NCI-H1417 treated with DMSO at 0.1 percent for 48 hours (cell line): ENCODE measurements around the gene NPS.

ENCODE experiments used
- DNase-seq: peaks from one replicate; lab custom pipeline; 2025; lab: John Stamatoyannopoulos, UW

The NPS gene

GRCh38 chr10:127549009-127549408, at the start of gene NPS:
NPS (plus strand) TSS chr10:127549309; CDS start chr10:127549369, 60 bp downstream.
- no peak for DNase-seq

DNA sequence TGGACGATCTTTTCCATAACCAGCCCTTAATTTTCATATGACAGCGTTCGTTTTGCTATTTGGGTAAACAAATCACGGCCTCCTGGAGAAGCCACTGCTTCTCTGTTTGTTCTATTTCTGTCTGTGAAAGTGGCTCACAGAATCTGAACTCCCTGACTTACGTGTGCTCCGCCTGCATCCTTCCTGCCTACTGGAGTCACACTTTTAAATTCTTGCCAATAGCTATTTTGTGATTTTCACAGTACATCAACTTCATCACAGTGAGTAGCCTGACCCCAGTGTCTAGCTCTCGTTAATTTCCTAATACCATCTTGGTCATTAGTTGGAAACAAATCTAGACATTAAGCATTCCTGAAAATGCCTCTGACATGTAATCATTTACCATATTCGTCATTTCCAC, 49.0 kb upstream of the NPS start:
- no peak for DNase-seq

DNA sequence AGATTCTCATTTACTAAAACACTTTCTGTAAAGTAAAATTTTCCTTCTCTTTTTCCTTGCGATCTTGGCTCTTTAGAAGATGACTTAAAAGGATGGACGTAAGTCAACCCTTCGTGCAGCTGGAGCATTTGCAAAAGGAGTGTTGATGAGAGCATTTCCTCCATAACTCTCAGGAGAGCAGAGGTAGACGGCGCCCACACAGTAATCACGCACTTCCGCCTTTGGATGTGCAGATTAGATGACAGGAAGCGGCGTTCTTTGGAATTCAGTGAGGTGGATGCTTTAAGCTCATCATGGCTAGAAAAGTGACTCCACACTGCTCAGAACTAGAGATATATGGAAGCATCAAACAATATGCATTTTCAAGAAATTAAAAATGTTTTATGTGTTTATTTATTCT, 43.0 kb upstream of the NPS start:
- DNase-seq: no peak

GRCh38 chr10:127522298-127522697, 26.8 kb upstream of the NPS start:
- DNase-seq: no peak

- no peak for DNase-seq
These were observed 25.6 kb upstream of the NPS start for GRCh38 chr10:127523476-127523875.

DNA sequence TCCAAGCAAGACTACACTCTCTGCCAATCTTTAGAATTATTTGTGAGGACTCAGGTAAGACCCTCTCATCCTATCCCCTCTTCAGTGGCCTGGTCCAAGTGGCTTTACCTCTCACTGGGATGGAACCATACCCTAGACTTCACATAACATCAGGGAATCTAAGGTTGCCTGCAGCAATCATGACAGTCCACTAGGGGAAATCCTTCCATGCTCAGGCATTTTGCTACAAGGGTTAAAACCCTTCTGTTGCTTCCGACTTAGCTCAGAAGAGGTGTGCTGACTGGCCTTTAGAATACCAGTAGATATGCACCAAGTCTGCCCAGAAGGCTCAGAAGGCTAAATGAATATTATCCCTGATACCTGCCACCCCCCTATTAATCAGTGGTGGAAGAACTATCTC, 24.9 kb upstream of the NPS start:
- DNase-seq: no peak

DNA sequence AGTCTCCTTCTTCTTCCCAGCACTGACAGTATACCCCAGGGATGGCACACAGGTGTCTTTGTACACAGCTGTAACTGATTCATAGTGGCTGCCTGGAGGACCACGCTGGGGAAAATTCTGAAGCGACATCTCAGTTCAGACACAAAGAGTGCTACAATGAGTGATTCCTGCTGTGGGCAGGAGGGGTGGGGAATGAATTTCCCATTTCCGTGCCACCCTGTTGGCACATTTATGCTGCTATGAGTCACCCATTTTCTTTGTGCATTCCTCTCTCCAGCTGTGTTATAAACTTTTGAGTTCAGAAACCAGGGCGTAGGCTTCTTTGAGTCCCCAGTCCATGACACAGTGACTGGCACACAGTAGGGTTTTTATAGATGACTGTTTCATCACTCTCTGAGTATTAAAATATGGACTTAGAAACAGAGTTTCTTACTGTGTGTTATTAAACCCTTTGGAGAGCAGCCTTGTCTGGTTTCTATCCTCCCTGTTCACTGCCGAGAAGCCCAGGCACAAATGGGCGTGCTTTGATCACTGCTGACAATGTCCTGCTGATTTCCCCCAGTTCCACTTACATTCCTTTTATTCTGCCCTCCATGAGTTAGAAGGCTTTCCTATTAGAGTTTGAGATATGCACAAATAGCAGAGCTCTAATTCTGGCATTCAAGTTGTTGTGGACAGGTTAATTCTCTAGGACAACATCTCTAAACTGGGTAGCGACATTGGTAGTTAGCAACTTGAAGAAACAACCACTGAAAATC, 24.0 kb upstream of the NPS start:
- no peak for DNase-seq

GRCh38 chr10:127525686-127526085, 23.4 kb upstream of the NPS start:
- DNase-seq: no peak

GRCh38 chr10:127526161-127526560, 22.9 kb upstream of the NPS start:
- no peak for DNase-seq

DNA sequence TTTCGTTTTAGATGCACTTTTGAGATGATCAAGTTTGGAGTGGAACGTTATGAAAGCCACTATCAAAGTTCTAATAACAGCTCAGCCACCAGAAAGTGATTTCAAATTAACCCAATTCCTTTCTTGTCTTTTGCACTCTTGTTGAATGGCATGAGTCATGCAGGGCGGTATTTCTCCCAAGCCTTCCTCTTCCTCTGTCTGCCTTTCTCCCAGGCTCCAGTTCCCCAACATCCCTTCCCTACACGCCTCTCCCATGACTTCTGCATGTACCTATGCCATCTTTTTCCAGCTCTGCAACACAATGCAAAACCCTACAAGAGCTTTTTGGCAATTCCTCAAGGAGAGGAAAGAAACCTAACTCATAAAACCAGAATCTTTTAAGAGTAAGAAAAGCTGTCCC, 21.8 kb upstream of the NPS start:
- no peak for DNase-seq

- DNase-seq: no peak
These were observed 21.2 kb upstream of the NPS start for GRCh38 chr10:127527891-127528290.

- no peak for DNase-seq
These were observed 16.9 kb upstream of the NPS start for GRCh38 chr10:127532193-127532592.

DNA sequence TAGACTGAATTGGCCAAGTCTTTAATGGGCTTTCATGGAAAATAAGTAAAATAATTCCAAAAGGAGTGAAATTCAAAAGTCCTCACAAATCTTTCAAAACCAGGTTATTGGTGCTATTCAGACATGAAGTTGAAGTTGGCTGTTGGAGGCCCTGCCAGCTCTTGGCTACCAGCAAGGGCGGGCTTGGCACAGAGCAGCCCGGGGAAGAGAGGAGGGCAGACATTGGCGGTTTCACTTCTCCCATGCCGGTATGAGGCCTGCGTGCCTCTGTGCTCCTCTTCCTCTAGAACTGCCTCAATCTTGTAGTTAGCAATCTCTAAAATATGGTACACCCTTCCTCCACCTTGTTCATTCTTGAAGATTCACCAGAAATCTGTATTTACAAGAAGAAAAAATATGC, 16.4 kb upstream of the NPS start:
- no peak for DNase-seq

GRCh38 chr10:127534074-127534473, 15.0 kb upstream of the NPS start:
- no peak for DNase-seq

DNA sequence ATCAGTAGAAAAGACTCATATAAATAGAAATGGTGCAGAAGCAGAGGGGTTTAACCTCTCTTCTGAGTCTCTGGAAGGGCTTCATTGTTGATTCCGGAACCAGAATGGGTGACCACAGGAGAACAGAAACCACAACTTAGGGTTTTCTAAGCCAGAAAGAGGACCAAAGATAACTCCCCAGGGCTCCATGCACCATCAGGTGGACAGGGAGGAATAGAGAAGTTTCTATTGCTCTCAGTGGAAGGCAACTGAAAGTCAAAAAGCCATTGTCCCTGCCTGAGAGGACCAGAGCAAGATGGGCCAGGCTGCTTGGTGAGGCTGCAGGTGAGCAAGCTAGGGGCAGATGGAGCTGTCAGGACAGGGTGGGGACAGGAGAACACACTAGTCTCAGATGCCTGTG, 14.6 kb upstream of the NPS start:
- no peak for DNase-seq

GRCh38 chr10:127535802-127536515, 13.2 kb upstream of the NPS start:
- DNase-seq: no peak

DNA sequence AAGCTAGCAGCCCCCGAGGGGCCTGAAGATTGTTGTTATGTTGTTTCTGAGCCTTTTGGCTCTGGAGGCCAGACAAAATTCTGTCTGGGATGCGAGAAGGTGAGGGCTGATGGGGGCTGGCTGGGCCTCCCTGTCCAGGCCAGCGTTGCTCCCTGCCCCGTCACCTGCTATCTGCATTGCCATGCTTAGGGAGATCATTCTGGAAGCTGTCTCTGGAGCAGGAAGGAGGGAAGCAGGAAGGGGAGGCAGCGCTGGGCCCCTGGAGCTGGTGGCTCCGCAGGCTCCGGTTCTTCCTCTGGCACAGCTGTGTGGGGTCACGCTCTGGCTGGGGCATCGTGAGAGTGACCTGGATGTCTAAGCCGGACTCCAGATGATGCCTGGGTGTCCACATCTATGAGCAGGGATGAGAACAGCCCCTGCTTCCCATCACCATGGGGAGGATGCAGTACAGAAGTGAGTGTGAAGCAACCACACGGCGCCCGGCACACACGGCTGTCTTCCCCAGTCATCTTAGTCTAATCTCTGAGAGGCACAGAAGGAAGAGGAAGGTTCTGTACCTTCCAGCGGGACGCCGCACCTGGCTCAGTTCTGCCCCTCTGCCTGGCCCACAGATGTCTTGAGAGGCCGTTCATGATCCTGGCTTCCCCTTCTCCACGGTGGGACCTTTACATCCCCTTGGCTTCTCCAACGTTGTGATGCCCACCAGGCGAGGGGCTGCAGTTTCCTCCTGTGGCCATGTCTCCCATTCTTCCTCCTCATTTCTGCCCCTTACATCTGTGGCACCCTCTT, 11.9 kb upstream of the NPS start:
- DNase-seq: no peak

DNA sequence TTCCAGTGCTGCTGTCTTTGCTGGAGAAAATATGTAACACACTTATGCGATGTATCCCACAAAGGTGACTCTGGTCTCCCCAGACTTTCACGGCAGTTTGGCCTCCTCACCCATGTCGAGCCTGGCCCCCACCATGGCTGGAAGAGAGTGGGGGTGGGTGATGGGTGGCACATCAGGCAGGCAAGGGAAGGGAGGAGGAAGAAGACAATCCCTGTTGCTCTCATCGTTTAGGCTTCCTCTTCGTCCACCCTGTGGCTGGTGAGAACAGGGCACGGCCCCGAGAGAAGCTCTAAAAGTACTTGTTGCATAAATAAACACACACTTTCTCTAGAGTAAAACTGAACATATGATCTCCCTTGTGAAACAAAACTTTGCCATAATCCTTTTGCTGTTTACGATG, 11.2 kb upstream of the NPS start:
- no peak for DNase-seq

DNA sequence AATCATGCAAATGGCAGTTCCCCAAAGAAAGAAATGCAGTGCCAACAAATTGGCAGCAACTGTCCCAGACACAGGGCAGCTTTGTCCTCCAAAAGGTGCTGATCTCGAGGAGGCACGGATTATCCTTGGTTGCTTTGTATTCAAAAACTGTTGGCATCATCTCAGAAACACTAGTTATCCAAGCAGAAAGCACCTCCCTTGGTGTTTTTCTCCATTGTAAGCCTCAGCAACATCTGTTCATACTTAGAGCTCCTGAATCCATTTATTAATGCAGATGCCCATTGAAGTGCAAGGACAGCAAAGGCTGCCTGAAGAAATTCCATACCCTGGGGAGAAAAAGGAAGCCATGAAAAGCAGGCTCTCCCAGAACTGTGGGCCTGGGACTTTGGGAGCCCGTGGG, 1.1 kb upstream of the NPS start:
- no peak for DNase-seq

GRCh38 chr10:127550861-127551260, 1.8 kb downstream of the NPS start:
- no peak for DNase-seq

- no peak for DNase-seq
These were observed 3.3 kb downstream of the NPS start for GRCh38 chr10:127552446-127552845.

DNA sequence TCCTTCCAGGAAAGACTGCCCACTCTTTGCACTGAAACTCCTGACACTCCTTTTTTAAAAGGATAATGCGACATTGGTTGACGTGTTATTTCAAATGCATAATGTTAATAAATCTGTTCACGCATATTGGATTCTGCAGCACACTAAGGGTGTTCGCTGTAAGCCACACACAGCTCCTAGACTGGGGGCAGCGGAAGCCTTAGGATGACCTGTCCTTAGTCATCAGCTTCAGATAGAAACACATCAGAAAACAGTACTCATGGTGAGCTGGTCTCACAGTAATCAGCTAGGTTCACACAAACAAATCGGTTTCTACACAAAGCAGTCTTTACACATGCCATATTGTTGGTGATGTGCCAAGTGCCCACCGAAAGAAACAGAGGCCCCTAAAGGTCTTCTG, 4.3 kb downstream of the NPS start:
- DNase-seq: no peak

GRCh38 chr10:127556916-127557315, 7.8 kb downstream of the NPS start:
- DNase-seq: no peak
